Glutamatergic neuron (in vitro differentiated cells): ENCODE results near the gene GNAI1. TPM values are rescaled to one million over a fixed set of nuclear protein-coding genes. Genes with fewer than 3 reads are reported as not detected.

Source experiments
- DNase-seq: peaks from one replicate; pipeline ENCODE4 v3.0.0; 2022
- H3K27ac Mint-ChIP-seq: one replicate; pipeline ENCODE4 v1.8.0; 2020; ENCODE audit warnings: mild to moderate bottlenecking, mixed read lengths, inconsistent platforms; ENCODE audit not compliant: unreplicated experiment
- H3K27me3 Mint-ChIP-seq: one replicate; pipeline ENCODE4 v1.8.0; 2020; ENCODE audit warnings: mild to moderate bottlenecking, moderate library complexity, mixed read lengths, inconsistent platforms; ENCODE audit not compliant: unreplicated experiment
- H3K36me3 Mint-ChIP-seq: one replicate; pipeline ENCODE4 v1.8.0; 2020; ENCODE audit warnings: mild to moderate bottlenecking, mixed read lengths, inconsistent platforms; ENCODE audit not compliant: unreplicated experiment
- H3K4me1 Mint-ChIP-seq: one replicate; pipeline ENCODE4 v1.8.0; 2020; ENCODE audit warnings: mild to moderate bottlenecking, low read depth, mixed read lengths, inconsistent platforms; ENCODE audit not compliant: unreplicated experiment
- H3K4me3 Mint-ChIP-seq: one replicate; pipeline ENCODE4 v1.8.0; 2020; ENCODE audit warnings: mild to moderate bottlenecking, mixed read lengths, inconsistent platforms; ENCODE audit not compliant: unreplicated experiment
- H3K9me3 Mint-ChIP-seq: one replicate; pipeline ENCODE4 v1.8.0; 2020; ENCODE audit warnings: mild to moderate bottlenecking, moderate library complexity, mixed read lengths, inconsistent platforms; ENCODE audit not compliant: unreplicated experiment
- total RNA-seq: library from RNA; stranded (reverse); fragmentation: NEBNext Ultra II Directional; extraction: Animal tissue kit (Norgen Biotek cat#: 25700); gene quantifications from one replicate; pipeline ENCODE4 v1.2.1, GENCODE V29; 2021; ENCODE audit not compliant: unreplicated experiment
- TF ChIP-seq, protein P1 (sequence below): fragments of 200-600 bp; sonication (generic); IDR thresholded peaks from one replicate; pipeline ENCODE4 v1.5.0; 2021; ENCODE audit not compliant: partially characterized antibody, unreplicated experiment

The GNAI1 gene
- total RNA-seq, 1 donor from 2014 or later: 61.9 TPM

DNA sequence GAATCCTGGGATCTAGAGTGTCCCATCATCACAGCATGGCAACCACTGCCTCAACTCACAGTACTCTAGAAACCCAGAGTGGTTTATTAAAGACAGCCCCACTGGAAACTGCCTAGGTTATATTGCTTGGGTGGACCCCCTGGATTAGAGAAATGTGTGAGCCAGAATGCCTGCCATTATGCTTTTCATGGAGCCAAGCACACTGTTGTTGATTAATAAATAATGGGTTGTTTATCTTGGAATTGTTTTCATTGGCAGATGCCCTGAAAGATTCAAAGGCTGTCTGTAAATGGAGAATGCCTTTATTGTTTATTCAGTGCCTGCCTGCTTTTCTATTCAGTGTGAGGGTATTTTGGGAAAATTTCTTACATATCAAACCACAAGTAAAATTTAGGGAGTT lies 52.1 kb downstream of the GNAI1 start:
- Mint-ChIP-seq H3K4me3 (no peak overlapping the region), H3K4me1 (peaks cover 36% of the 10 kb centered on the region), H3K36me3 (no peaks in the 10 kb centered on the region), H3K9me3 (peaks cover 2% of the 10 kb centered on the region), H3K27ac (peak overlapping the region; percentile 59), H3K27me3 (peaks cover 3% of the 10 kb centered on the region)
- no peak for DNase-seq
- TF ChIP-seq, protein P1, sequence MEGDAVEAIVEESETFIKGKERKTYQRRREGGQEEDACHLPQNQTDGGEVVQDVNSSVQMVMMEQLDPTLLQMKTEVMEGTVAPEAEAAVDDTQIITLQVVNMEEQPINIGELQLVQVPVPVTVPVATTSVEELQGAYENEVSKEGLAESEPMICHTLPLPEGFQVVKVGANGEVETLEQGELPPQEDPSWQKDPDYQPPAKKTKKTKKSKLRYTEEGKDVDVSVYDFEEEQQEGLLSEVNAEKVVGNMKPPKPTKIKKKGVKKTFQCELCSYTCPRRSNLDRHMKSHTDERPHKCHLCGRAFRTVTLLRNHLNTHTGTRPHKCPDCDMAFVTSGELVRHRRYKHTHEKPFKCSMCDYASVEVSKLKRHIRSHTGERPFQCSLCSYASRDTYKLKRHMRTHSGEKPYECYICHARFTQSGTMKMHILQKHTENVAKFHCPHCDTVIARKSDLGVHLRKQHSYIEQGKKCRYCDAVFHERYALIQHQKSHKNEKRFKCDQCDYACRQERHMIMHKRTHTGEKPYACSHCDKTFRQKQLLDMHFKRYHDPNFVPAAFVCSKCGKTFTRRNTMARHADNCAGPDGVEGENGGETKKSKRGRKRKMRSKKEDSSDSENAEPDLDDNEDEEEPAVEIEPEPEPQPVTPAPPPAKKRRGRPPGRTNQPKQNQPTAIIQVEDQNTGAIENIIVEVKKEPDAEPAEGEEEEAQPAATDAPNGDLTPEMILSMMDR: no peak

DNA sequence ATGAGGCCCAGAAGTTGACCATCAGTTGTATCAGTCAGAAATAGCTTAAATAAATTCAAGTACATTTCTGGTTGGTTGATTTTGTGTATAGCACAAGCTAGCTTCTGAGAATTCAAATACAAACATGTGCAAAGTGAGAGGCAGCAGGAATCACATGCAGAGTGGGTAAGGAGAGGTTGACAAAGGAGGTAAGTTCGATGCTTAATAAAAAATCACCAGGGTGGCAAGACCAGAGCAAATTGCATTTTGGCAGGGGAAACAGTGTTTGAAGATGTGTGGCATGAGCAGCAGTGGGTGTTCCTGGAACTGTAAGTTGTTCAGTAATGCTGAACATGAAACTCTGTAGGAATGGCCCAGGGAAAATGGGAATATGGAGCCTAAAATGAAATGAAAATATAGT lies 52.6 kb downstream of the GNAI1 start:
- Mint-ChIP-seq H3K36me3 (no peaks in the 10 kb centered on the region), H3K27me3 (peaks cover 2% of the 10 kb centered on the region), H3K4me3 (no peak overlapping the region), H3K27ac (peak overlapping the region; percentile 59), H3K4me1 (peaks cover 36% of the 10 kb centered on the region), H3K9me3 (peaks cover 2% of the 10 kb centered on the region)
- TF ChIP-seq, protein P1: no peak
- no peak for DNase-seq

DNA sequence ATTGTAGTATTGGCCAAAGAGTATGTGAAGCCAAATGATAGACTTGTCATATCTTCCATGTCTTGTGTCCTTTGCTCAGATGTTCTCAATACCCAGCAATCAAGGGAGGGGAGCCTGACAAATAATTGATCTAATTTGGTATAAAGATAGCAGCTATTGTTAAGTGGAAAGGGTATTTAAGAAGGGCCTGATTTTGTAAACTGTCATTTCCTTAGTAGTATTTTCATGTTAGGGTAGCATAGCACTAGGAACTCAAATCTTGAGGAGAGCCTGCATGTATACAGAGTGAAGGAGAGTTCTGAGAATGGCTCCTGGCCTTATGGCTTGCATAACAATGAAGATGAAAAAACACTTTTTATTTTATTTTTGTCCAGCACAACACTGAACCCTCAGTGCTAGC lies 53.1 kb downstream of the GNAI1 start:
- Mint-ChIP-seq H3K4me3 (no peak overlapping the region), H3K4me1 (peaks cover 37% of the 10 kb centered on the region), H3K27ac (no peak overlapping the region), H3K9me3 (peaks cover 2% of the 10 kb centered on the region), H3K27me3 (peaks cover 2% of the 10 kb centered on the region), H3K36me3 (no peaks in the 10 kb centered on the region)
- TF ChIP-seq, protein P1: no peak
- DNase-seq: no peak

DNA sequence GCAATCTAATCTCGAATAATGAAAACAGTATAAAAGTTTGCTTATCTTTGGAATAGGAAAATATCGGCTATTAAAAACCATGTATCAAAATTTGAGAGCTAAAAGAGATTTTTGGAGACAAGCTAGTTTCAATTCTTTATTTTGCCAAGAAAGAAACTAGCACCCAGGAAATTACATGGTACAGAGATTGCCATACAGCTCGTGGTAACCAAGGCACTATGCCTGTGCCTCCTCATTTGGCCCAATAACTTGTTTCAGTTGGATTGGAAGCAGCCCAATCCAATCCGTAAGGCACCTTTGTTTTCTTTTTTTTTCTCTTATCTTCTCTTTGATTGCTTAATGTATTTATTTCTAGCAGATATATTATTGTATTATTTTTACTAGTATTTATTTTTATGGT lies 55.0 kb downstream of the GNAI1 start:
- TF ChIP-seq, protein P1: no peak
- Mint-ChIP-seq H3K4me1 (peaks cover 38% of the 10 kb centered on the region), H3K27ac (no peak overlapping the region), H3K36me3 (no peaks in the 10 kb centered on the region), H3K9me3 (peaks cover 2% of the 10 kb centered on the region), H3K4me3 (no peak overlapping the region), H3K27me3 (peaks cover 2% of the 10 kb centered on the region)
- DNase-seq: no peak

DNA sequence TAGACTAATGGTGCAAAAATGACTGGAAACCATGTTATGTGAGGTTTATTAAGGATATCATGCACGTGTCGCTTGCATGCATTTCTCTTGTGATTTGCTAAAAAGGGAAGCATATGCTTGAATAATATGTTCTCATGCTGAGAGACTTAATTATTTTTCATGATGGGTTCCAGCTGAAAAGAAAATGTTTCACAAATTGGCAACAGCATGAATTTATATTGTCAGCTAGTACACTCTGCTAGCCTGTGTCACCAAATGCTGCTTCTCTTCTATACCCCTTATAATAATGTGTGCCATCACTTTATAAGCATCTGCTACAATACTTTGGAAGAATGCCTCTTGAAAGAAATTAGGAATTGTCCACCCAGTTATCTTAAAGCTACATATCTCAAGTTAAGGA lies 63.0 kb downstream of the GNAI1 start:
- Mint-ChIP-seq H3K36me3 (no peaks in the 10 kb centered on the region), H3K27ac (no peak overlapping the region), H3K27me3 (peaks cover 2% of the 10 kb centered on the region), H3K9me3 (no peaks in the 10 kb centered on the region), H3K4me1 (peaks cover 21% of the 10 kb centered on the region), H3K4me3 (no peak overlapping the region)
- TF ChIP-seq, protein P1: no peak
- no peak for DNase-seq
